Skeletal muscle tissue (tissue), 4 donors: ENCODE measurements around the gene DAND5. TPM values are rescaled to one million over a fixed set of nuclear protein-coding genes. Genes with fewer than 3 reads are reported as not detected.

Experiments
- H3K27ac ChIP-seq: one replicate; pipeline ENCODE4 v1.7.0; 2013; ENCODE audit warnings: mild to moderate bottlenecking, low read depth, low read length, inconsistent platforms
- H3K27me3 ChIP-seq, 3 donors: one replicate each; pipeline ENCODE4 v1.7.0; 2013; ENCODE audit warnings: low read length in 3 of 3; ENCODE audit not compliant: control insufficient read depth in 3 of 3, insufficient read depth in 3 of 3
- H3K36me3 ChIP-seq, 3 donors: one replicate each; pipeline ENCODE4 v1.7.0; 2013; ENCODE audit warnings: low read length in 3 of 3; ENCODE audit not compliant: control insufficient read depth in 3 of 3, insufficient read depth in 3 of 3
- H3K4me1 ChIP-seq, 3 donors: one replicate each; pipeline ENCODE4 v1.7.0; 2013; ENCODE audit warnings: low read length in 3 of 3, mild to moderate bottlenecking in 3 of 3; ENCODE audit not compliant: control insufficient read depth in 3 of 3, insufficient read depth in 3 of 3
- H3K4me3 ChIP-seq, 3 donors: one replicate each; pipeline ENCODE4 v1.7.0; 2013; ENCODE audit warnings: low read length in 3 of 3
- H3K9ac ChIP-seq, 3 donors: one replicate each; pipeline ENCODE4 v1.7.0; 2013; ENCODE audit warnings: low read length in 3 of 3, mild to moderate bottlenecking in 3 of 3, moderate library complexity in 2 of 3, low read depth in 1 of 3
- H3K9me3 ChIP-seq, 3 donors: one replicate each; pipeline ENCODE4 v1.7.0; 2013; ENCODE audit warnings: low read length in 3 of 3; ENCODE audit not compliant: control insufficient read depth in 3 of 3
- total RNA-seq: library from RNA; depleted of rRNA; stranded (reverse); fragments of >200 nt; gene quantifications from one replicate; pipeline ENCODE4 v1.2.3, GENCODE V29; 2014
- donor health status: Osteomylitis.

The DAND5 gene
- total RNA-seq, 1 donor from 2014 or later, result not detected

- Histone ChIP-seq H3K27me3 (no peaks in the 10 kb centered on the region), H3K36me3 (peaks cover 4 to 6% (median 5%) of the 10 kb centered on the region in 3 donors)
Measured at GRCh38 chr19:13012690-13013608, 43.6 kb downstream of the DAND5 start.

GRCh38 chr19:13013649-13014048 lies 44.3 kb downstream of the DAND5 start:
- H3K4me1 ChIP-seq, result peaks cover 72 to 83% (median 74%) of the 10 kb centered on the region in 3 donors
- no peaks in the 10 kb centered on the region for H3K9me3 ChIP-seq
- no peaks in the 10 kb centered on the region for H3K27me3 ChIP-seq
- peak overlapping the region; percentile 87 to 96 (median 95) for H3K9ac ChIP-seq
- H3K4me3 ChIP-seq, result peak overlapping the region; percentile 73 to 76 (median 73)
- H3K27ac ChIP-seq, result peak overlapping the region; percentile 100
- peaks cover 4 to 5% (median 4%) of the 10 kb centered on the region in 3 donors for H3K36me3 ChIP-seq

More at GRCh38 chr19:13012690-13013608, 43.6 kb downstream of the DAND5 start:
- Histone ChIP-seq H3K4me1 (peaks cover 76 to 84% (median 77%) of the 10 kb centered on the region in 3 donors), H3K9me3 (no peaks in the 10 kb centered on the region), H3K27ac (peak overlapping the region; percentile 100), H3K4me3 (peak overlapping the region; percentile 73 to 76 (median 73)), H3K9ac (peak overlapping the region; percentile 87 to 96 (median 95))

- no peaks in the 10 kb centered on the region for H3K27me3 ChIP-seq
- peak overlapping the region; percentile 73 to 76 (median 73) for H3K4me3 ChIP-seq
- H3K4me1 ChIP-seq, result peaks cover 72 to 81% (median 74%) of the 10 kb centered on the region in 3 donors
- no peaks in the 10 kb centered on the region for H3K36me3 ChIP-seq
- H3K9me3 ChIP-seq, result no peaks in the 10 kb centered on the region
- peak overlapping the region; percentile 100 for H3K27ac ChIP-seq
- peak overlapping the region; percentile 87 to 96 (median 95) for H3K9ac ChIP-seq
Measured at GRCh38 chr19:13014101-13014920, 44.9 kb downstream of the DAND5 start.

GRCh38 chr19:13014921-13015280 lies 45.5 kb downstream of the DAND5 start:
- peak overlapping the region; percentile 100 for H3K27ac ChIP-seq
- peak overlapping the region; percentile 87 to 96 (median 95) for H3K9ac ChIP-seq
- H3K36me3 ChIP-seq, result no peaks in the 10 kb centered on the region
- H3K27me3 ChIP-seq, result no peaks in the 10 kb centered on the region
- peak overlapping the region; percentile 73 to 76 (median 73) for H3K4me3 ChIP-seq
- H3K9me3 ChIP-seq, result no peaks in the 10 kb centered on the region
- H3K4me1 ChIP-seq, result peaks cover 72 to 79% (median 74%) of the 10 kb centered on the region in 3 donors

GRCh38 chr19:13015361-13016223 lies 46.2 kb downstream of the DAND5 start:
- Histone ChIP-seq H3K36me3 (no peaks in the 10 kb centered on the region), H3K9me3 (no peaks in the 10 kb centered on the region), H3K4me1 (peaks cover 72 to 79% (median 74%) of the 10 kb centered on the region in 3 donors), H3K27me3 (no peaks in the 10 kb centered on the region), H3K9ac (peak overlapping the region; percentile 57 to 96 (median 95)), H3K27ac (peak overlapping the region; percentile 100), H3K4me3 (peak overlapping the region; percentile 28 to 58 (median 49))

- peak overlapping the region; percentile 100 for H3K27ac ChIP-seq
- no peaks in the 10 kb centered on the region for H3K36me3 ChIP-seq
- H3K4me1 ChIP-seq, result peaks cover 76 to 81% (median 78%) of the 10 kb centered on the region in 3 donors
- H3K9ac ChIP-seq, result peak overlapping the region; percentile 77 to 87 (median 78)
- H3K27me3 ChIP-seq, result no peaks in the 10 kb centered on the region
- no peaks in the 10 kb centered on the region for H3K9me3 ChIP-seq
- peak overlapping the region in 1 of 3 donors; percentile 45 for H3K4me3 ChIP-seq
Measured at GRCh38 chr19:13016245-13016627, 46.9 kb downstream of the DAND5 start.

GRCh38 chr19:13016628-13017305 lies 47.4 kb downstream of the DAND5 start:
- H3K9ac ChIP-seq, result peak overlapping the region; percentile 77 to 87 (median 78)
- H3K9me3 ChIP-seq, result no peaks in the 10 kb centered on the region
- H3K27ac ChIP-seq, result peak overlapping the region; percentile 100
- H3K4me3 ChIP-seq, result peak overlapping the region; percentile 45 to 67 (median 54)
- H3K36me3 ChIP-seq, result no peaks in the 10 kb centered on the region
- H3K4me1 ChIP-seq, result peaks cover 77 to 83% (median 79%) of the 10 kb centered on the region in 3 donors
- H3K27me3 ChIP-seq, result no peaks in the 10 kb centered on the region

- peak overlapping the region; percentile 5 to 67 (median 54) for H3K4me3 ChIP-seq
- H3K9ac ChIP-seq, result peak overlapping the region; percentile 77 to 87 (median 78)
- H3K27ac ChIP-seq, result peak overlapping the region; percentile 100
- H3K9me3 ChIP-seq, result no peaks in the 10 kb centered on the region
- no peaks in the 10 kb centered on the region for H3K27me3 ChIP-seq
- H3K4me1 ChIP-seq, result peaks cover 76 to 83% (median 79%) of the 10 kb centered on the region in 3 donors
- no peaks in the 10 kb centered on the region for H3K36me3 ChIP-seq
Measured at GRCh38 chr19:13017306-13018034, 48.1 kb downstream of the DAND5 start.
